RWPE1 (cell line): ENCODE measurements around the gene MGAT4C.

Experiments
- CTCF ChIA-PET: fragments of 350-600 bp; sonication (Branson Sonifier 250); formaldehyde crosslinking; extraction: SDS; loops from one replicate; lab custom pipeline; 2021; lab: Yijun Ruan, JAX
- POLR2A ChIA-PET: fragments of 400-600 bp; formaldehyde crosslinking; extraction: SDS; loops from one replicate; lab custom pipeline; 2020; ENCODE audit warnings: antibody characterized with exemption; ENCODE audit not compliant: low non-redundant PET; lab: Yijun Ruan, JAX
- DNase-seq: peaks from one replicate; pipeline ENCODE4 v3.0.0; 2012; ENCODE audit warnings: low spot score
- H3K27ac ChIP-seq: fragments of 450-650 bp; 2 replicates; pipeline ENCODE4 v1.5.1; 2017
- CTCF ChIP-seq: fragments of 450-650 bp; conservative IDR thresholded peaks from 2 replicates; pipeline ENCODE4 v1.5.1; 2017; ENCODE audit warnings: low read depth, mild to moderate bottlenecking

Gene MGAT4C

GRCh38 chr12:86170051-86170450 is 86.1 kb downstream of the MGAT4C start:
- no peak overlapping the region for H3K27ac ChIP-seq
- ChIA-PET POLR2A (no interaction called here), CTCF (no interaction called here)
- no peak for DNase-seq
- TF ChIP-seq CTCF = no peak

GRCh38 chr12:86158956-86159355 is 97.2 kb downstream of the MGAT4C start:
- POLR2A ChIA-PET = no interaction called here
- H3K27ac ChIP-seq = no peak overlapping the region
- TF ChIP-seq CTCF = no peak
- no peak for DNase-seq
- CTCF ChIA-PET = no interaction called here

- DNase-seq = no peak
- POLR2A ChIA-PET = no interaction called here
- H3K27ac ChIP-seq = no peak overlapping the region
- CTCF ChIA-PET = no interaction called here
- TF ChIP-seq CTCF = no peak
Measured at GRCh38 chr12:86154620-86155019, 101.6 kb downstream of the MGAT4C start.

GRCh38 chr12:86148612-86149011 is 107.6 kb downstream of the MGAT4C start:
- TF ChIP-seq CTCF = no peak
- ChIA-PET POLR2A (no interaction called here), CTCF (no interaction called here)
- H3K27ac ChIP-seq = no peak overlapping the region
- DNase-seq = no peak

GRCh38 chr12:86148071-86148470 is 108.1 kb downstream of the MGAT4C start:
- CTCF ChIA-PET = no interaction called here
- POLR2A ChIA-PET = no interaction called here

GRCh38 chr12:86145156-86145555 is 111.0 kb downstream of the MGAT4C start:
- ChIA-PET POLR2A (no interaction called here), CTCF (interaction anchor here (0.7 kb wide), 1 partner anchor 687 kb away, joined by 3 read pairs; no protein-coding TSS in a partner anchor)
- no peak overlapping the region for H3K27ac ChIP-seq
- no peak for TF ChIP-seq CTCF
- DNase-seq = no peak

More at GRCh38 chr12:86148071-86148470, 108.1 kb downstream of the MGAT4C start:
- TF ChIP-seq CTCF = no peak
- peak; percentile 17 for DNase-seq
- no peak overlapping the region for H3K27ac ChIP-seq

GRCh38 chr12:86143162-86143561 is 113.0 kb downstream of the MGAT4C start:
- TF ChIP-seq CTCF = no peak
- no peak overlapping the region for H3K27ac ChIP-seq
- CTCF ChIA-PET = no interaction called here
- no peak for DNase-seq
- POLR2A ChIA-PET = no interaction called here
